ENCODE results near the gene LIM2. TPM values are rescaled to one million over a fixed set of nuclear protein-coding genes. Genes with fewer than 3 reads are reported as not detected.

Gene LIM2
- total RNA-seq, 3 donors from 2014 or later (not counting 1 experiment from before 2014, with no cell fraction given) = 5.9 to 10.3 (median 8.5) TPM

GRCh38 chr19:51370230-51370629, 17.5 kb downstream of the LIM2 start:
- DNase-seq = no peak
- no peaks in the 10 kb centered on the region for H3K9me3 Mint-ChIP-seq
- no peak for ATAC-seq
- no peak for TF ChIP-seq CTCF (IDR thresholded peaks at IDR 0.05)
- peak overlapping the region; percentile 95 for H3K4me3 ChIP-seq (ENCODE audit: low read length)
- peaks cover 93% of the 10 kb centered on the region for H3K4me1 ChIP-seq (ENCODE audit: control insufficient read depth, insufficient read depth, low read length)
- peak overlapping the region; percentile 96 for H3K27ac ChIP-seq (ENCODE audit: low read length)
- peak overlapping the region; percentile 88 to 94 for H3K27ac Mint-ChIP-seq
- intact Hi-C loops (cut with micrococcal nuclease) = no loop called here
- H3K9me3 ChIP-seq (ENCODE audit: control insufficient read depth, insufficient read depth, low read length) = no peaks in the 10 kb centered on the region
- no peaks in the 10 kb centered on the region for H3K27me3 ChIP-seq (ENCODE audit: control insufficient read depth, insufficient read depth, low read length)
- H3K36me3 Mint-ChIP-seq = peaks cover 18% of the 10 kb centered on the region
- peaks cover 67 to 85% of the 10 kb centered on the region in 2 donors for H3K4me1 Mint-ChIP-seq
- 47% methylated on average over 4 of the region's 4 CpGs for WGBS (ENCODE audit: insufficient coverage)
- peaks cover 7% of the 10 kb centered on the region for H3K36me3 ChIP-seq (ENCODE audit: control insufficient read depth, insufficient read depth, low read length)
- H3K4me3 Mint-ChIP-seq = peak overlapping the region; percentile 98
- H3K27me3 Mint-ChIP-seq (ENCODE audit: low read depth in 2 of 2) = no peaks in the 10 kb centered on the region

GRCh38 chr19:51368366-51369282, 19.1 kb downstream of the LIM2 start, which contains the start of gene CLDND2:
Gene CLDND2 (minus strand): TSS chr19:51369003. CDS start chr19:51368577, 426 bp downstream.
- peaks cover 18% of the 10 kb centered on the region for H3K36me3 Mint-ChIP-seq
- intact Hi-C loops (cut with micrococcal nuclease) = loop anchor here (5.0 kb wide), 1 partner anchor 236 kb away; no protein-coding TSS in a partner anchor
- peak within 1 kb of the TSS; percentile 88 to 94 for H3K27ac Mint-ChIP-seq
- H3K9me3 ChIP-seq (ENCODE audit: control insufficient read depth, insufficient read depth, low read length) = no peaks in the 10 kb centered on the region
- peak within 1 kb of the TSS; percentile 98 for H3K4me3 Mint-ChIP-seq
- peak within 1 kb of the TSS; percentile 88 for H3K27ac ChIP-seq (ENCODE audit: low read length)
- no peaks in the 10 kb centered on the region for H3K9me3 Mint-ChIP-seq
- WGBS (ENCODE audit: insufficient coverage) = 22% methylated on average over 20 of the region's 23 CpGs
- H3K27me3 Mint-ChIP-seq (ENCODE audit: low read depth in 2 of 2) = no peaks in the 10 kb centered on the region
- H3K36me3 ChIP-seq (ENCODE audit: control insufficient read depth, insufficient read depth, low read length) = peaks cover 7% of the 10 kb centered on the region
- TF ChIP-seq CTCF (IDR thresholded peaks at IDR 0.05) = no peak
- H3K27me3 ChIP-seq (ENCODE audit: control insufficient read depth, insufficient read depth, low read length) = no peaks in the 10 kb centered on the region
- ATAC-seq = peak in 2 of 3 donors; percentile 5 to 9
- H3K4me3 ChIP-seq (ENCODE audit: low read length) = peak within 1 kb of the TSS; percentile 95
- peaks cover 59 to 81% of the 10 kb centered on the region in 2 donors for H3K4me1 Mint-ChIP-seq
- peak; percentile 60 to 65 for DNase-seq
- peaks cover 85% of the 10 kb centered on the region for H3K4me1 ChIP-seq (ENCODE audit: control insufficient read depth, insufficient read depth, low read length)

DNA sequence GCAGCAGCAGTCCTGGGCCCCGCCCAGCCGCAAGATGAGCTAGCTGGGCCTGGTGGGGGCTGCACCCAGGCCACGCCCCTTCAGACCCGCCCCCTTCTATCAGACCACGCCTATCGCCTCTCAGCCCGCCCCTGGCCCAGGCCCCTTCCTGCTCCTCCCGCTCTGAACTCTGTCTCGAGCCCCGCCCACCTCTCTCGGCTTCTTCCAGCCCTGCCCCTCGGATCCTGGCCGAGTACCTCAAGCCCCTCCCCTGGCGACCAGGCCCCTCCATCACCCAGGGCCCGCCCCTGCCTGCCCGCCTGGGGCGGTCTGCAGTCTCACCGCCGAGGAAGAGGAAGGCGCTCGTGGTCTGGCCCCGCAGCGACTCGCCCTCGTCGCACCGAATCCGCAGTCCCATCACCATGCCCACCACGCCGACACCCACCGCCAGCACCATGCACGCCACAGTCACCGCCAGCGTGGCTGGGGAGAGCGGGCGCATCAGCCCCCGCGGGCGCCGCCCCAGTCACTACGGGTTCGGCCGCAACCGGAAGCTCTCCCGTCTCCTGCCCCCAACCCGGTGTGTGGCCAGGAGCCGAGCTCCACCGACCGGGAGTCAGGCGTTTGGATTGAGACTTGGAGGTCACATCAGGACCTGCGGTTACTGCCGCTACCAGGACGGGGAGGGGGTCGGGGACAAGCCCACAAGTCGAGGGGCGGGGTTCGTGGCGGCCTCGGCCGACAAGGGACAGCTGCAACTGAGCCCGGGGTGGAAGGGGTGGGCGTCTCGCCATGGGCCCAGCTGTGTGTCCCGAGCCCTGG, 20.0 kb downstream of the LIM2 start:
- H3K27me3 Mint-ChIP-seq (ENCODE audit: low read depth in 2 of 2) = no peaks in the 10 kb centered on the region
- Histone ChIP-seq H3K36me3 (ENCODE audit: control insufficient read depth, insufficient read depth, low read length) (peaks cover 7% of the 10 kb centered on the region), H3K4me3 (ENCODE audit: low read length) (peak overlapping the region; percentile 95), H3K9me3 (ENCODE audit: control insufficient read depth, insufficient read depth, low read length) (no peaks in the 10 kb centered on the region), H3K4me1 (ENCODE audit: control insufficient read depth, insufficient read depth, low read length) (peaks cover 82% of the 10 kb centered on the region), H3K27me3 (ENCODE audit: control insufficient read depth, insufficient read depth, low read length) (no peaks in the 10 kb centered on the region), H3K27ac (ENCODE audit: low read length) (peak overlapping the region; percentile 88)
- peak; percentile 68 to 92 (median 69) for ATAC-seq
- H3K4me1 Mint-ChIP-seq = peaks cover 54 to 80% of the 10 kb centered on the region in 2 donors
- peak overlapping the region; percentile 88 to 94 for H3K27ac Mint-ChIP-seq
- intact Hi-C loops (cut with micrococcal nuclease) = loop anchor here (1.0 to 5.0 kb wide), 3 partner anchors 28 to 235 kb away; no protein-coding TSS in a partner anchor
- peaks cover 18% of the 10 kb centered on the region for H3K36me3 Mint-ChIP-seq
- under 1% methylated on average over 64 of the region's 64 CpGs for WGBS (ENCODE audit: insufficient coverage)
- no peaks in the 10 kb centered on the region for H3K9me3 Mint-ChIP-seq
- peak; percentile 94 to 95 for DNase-seq
- peak overlapping the region; percentile 98 for H3K4me3 Mint-ChIP-seq
- no peak for TF ChIP-seq CTCF (IDR thresholded peaks at IDR 0.05)

Data from natural killer cell (primary cell).